ENCODE measurements around the gene PHACTR1. TPM values are rescaled to one million over a fixed set of nuclear protein-coding genes. Genes with fewer than 3 reads are reported as not detected.

Gene PHACTR1
- total RNA-seq, 1 donor from 2014 or later = 8.4 TPM

DNA sequence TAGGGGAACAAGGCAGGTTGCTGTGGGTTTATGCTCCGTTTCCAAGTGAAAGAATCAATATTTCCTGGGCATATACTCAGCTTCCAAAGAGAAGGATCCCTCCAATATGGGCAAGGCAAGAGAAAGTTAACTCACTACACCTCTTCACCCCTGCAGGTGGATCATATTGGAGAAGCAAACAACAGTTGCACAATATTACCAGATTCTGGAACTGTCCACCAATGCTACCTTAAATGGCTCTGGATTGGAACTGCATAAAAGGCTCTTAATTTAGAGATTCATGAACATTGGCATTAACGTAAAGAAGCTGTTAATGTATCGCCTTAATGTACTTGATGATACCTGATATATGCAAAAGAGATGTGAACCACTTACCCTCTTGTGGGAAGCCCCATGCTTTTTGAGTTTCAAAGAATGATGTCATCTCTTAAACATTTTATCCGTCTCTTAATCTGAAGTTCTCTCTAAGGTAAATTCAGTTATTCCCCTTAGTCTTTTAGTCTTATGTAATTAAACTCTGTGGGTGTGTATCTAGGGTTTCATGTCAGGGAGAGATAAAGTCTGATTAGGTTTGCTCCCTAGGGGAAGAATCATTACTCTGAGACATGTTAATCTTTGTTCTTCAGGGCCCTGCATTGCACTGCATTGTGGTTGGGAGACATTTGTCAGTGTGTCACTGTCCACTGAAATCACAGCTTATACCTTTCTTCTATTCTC lies 99.5 kb downstream of the PHACTR1 start:
- H3K36me3 ChIP-seq = no peaks in the 10 kb centered on the region
- TF ChIP-seq, protein P1, sequence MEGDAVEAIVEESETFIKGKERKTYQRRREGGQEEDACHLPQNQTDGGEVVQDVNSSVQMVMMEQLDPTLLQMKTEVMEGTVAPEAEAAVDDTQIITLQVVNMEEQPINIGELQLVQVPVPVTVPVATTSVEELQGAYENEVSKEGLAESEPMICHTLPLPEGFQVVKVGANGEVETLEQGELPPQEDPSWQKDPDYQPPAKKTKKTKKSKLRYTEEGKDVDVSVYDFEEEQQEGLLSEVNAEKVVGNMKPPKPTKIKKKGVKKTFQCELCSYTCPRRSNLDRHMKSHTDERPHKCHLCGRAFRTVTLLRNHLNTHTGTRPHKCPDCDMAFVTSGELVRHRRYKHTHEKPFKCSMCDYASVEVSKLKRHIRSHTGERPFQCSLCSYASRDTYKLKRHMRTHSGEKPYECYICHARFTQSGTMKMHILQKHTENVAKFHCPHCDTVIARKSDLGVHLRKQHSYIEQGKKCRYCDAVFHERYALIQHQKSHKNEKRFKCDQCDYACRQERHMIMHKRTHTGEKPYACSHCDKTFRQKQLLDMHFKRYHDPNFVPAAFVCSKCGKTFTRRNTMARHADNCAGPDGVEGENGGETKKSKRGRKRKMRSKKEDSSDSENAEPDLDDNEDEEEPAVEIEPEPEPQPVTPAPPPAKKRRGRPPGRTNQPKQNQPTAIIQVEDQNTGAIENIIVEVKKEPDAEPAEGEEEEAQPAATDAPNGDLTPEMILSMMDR (IDR thresholded peaks at IDR 0.05) = no peak
- intact Hi-C loops (cut with DNase I) = no loop called here
- no peaks in the 10 kb centered on the region for H3K27me3 ChIP-seq
- no peaks in the 10 kb centered on the region for H3K4me1 ChIP-seq
- no peak for DNase-seq (ENCODE audit: low spot score in 2 of 2)
- no peak overlapping the region for H3K4me3 ChIP-seq
- H3K9me3 ChIP-seq = no peaks in the 10 kb centered on the region
- H3K27ac ChIP-seq = no peak overlapping the region

DNA sequence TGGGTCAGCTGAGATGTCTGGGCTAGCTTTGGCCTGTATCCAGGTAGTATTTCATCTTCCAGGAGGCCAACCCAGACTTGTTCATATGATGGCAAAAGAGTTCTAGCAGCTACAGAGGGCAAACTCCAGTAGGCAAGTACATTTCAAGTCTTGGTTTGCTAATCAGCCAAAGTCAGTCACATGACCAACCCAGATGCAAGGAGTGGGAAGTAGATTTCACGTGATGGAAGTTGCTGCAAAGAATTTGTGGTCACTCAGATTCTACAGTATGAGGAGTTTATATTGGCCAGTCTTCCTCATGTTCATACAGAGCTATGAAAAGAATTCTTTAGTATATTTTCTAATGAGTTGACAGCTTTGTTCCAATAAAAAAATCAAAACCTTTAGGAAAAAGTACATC lies 101.8 kb downstream of the PHACTR1 start:
- Histone ChIP-seq H3K27ac (no peak overlapping the region), H3K4me1 (no peaks in the 10 kb centered on the region), H3K9me3 (no peaks in the 10 kb centered on the region), H3K4me3 (no peak overlapping the region), H3K27me3 (no peaks in the 10 kb centered on the region), H3K36me3 (no peaks in the 10 kb centered on the region)
- intact Hi-C loops (cut with DNase I) = no loop called here
- TF ChIP-seq, protein P1 (IDR thresholded peaks at IDR 0.05) = no peak
- DNase-seq (ENCODE audit: low spot score in 2 of 2) = no peak

DNA sequence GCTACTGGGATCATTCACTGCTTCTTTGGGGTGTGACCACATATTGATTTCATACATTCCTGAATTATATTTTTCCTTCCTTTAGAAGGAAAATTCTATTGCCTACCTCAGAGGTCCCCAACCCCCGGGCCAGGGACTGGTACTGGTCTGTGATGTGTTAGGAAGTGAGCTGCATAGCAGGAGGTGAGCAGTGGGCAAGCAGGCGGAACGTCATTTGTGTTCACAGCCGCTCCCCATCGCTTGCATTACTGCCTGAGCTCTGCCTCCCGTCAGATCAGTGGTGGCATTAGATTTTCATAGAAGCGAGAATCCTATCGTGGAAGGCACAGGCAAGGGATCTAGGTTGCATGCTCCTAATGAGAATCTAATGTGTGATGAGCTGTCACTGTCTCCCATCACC lies 107.3 kb downstream of the PHACTR1 start:
- H3K4me3 ChIP-seq = no peak overlapping the region
- H3K36me3 ChIP-seq = no peaks in the 10 kb centered on the region
- DNase-seq (ENCODE audit: low spot score in 2 of 2) = no peak
- H3K27ac ChIP-seq = no peak overlapping the region
- TF ChIP-seq, protein P1 (IDR thresholded peaks at IDR 0.05) = no peak
- no peaks in the 10 kb centered on the region for H3K9me3 ChIP-seq
- intact Hi-C loops (cut with DNase I) = no loop called here
- H3K4me1 ChIP-seq = no peaks in the 10 kb centered on the region
- no peaks in the 10 kb centered on the region for H3K27me3 ChIP-seq

DNA sequence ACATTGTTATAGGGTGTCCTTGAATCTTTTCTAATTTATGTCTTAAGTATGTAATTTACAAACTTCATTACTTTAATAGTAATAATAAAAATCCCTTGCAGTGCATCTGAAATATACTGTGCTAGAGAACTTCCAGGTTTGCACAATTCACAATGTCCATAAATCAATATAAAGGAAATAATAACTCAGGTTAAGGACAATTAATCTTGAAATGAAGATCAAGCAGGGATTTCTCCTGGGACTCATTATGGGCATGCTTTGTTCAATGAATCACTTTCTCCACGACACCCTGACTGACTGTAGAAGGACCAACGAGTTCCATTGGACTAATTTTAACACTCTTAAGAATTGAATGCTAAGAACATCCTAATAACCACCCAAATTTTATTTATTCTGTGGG lies 110.0 kb downstream of the PHACTR1 start:
- no peak for DNase-seq (ENCODE audit: low spot score in 2 of 2)
- H3K9me3 ChIP-seq = no peaks in the 10 kb centered on the region
- no peaks in the 10 kb centered on the region for H3K4me1 ChIP-seq
- intact Hi-C loops (cut with DNase I) = no loop called here
- no peaks in the 10 kb centered on the region for H3K27me3 ChIP-seq
- H3K36me3 ChIP-seq = no peaks in the 10 kb centered on the region
- no peak overlapping the region for H3K4me3 ChIP-seq
- H3K27ac ChIP-seq = no peak overlapping the region
- TF ChIP-seq, protein P1 (IDR thresholded peaks at IDR 0.05) = no peak

DNA sequence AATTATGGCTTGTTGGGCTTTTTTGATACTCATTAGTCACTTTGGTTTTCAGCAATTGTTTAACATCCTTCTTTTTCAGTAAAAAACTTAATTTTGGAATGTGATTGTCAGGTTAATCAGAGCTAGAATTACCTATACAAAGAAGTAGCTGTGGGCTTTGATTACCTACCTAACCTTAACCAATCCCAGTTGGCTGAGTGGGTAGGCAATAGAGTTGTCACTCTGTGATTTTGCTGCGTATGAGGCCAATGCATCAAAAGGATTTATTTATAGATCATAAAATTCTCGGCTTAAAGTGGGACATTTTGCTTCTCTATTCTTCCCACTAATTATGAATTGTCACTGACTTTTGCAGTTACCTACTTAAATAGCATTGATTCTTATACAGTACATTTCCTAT lies 111.4 kb downstream of the PHACTR1 start:
- TF ChIP-seq, protein P1 (IDR thresholded peaks at IDR 0.05) = no peak
- intact Hi-C loops (cut with DNase I) = no loop called here
- H3K36me3 ChIP-seq = no peaks in the 10 kb centered on the region
- H3K27ac ChIP-seq = no peak overlapping the region
- no peaks in the 10 kb centered on the region for H3K27me3 ChIP-seq
- no peak overlapping the region for H3K4me3 ChIP-seq
- no peaks in the 10 kb centered on the region for H3K4me1 ChIP-seq
- H3K9me3 ChIP-seq = no peaks in the 10 kb centered on the region
- no peak for DNase-seq (ENCODE audit: low spot score in 2 of 2)

All from ascending aorta (tissue), 2 donors.